Spleen (tissue), 11 donors: ENCODE measurements around the gene EPN2. TPM values are rescaled to one million over a fixed set of nuclear protein-coding genes. Genes with fewer than 3 reads are reported as not detected.
A peak's percentile ranks its signal among the peaks of the same experiment; 100 is the strongest.

Experiments used
- DNase-seq: peaks from one replicate; pipeline ENCODE4 v3.0.0-alpha.2; 2020
- H3K27ac ChIP-seq, 8 donors: fragments of 200-600 bp; sonication (generic) in 7 of 8; 1 replicate in 4 of 8; 2 replicates in 4 of 8; pipeline versions ENCODE4 v1.5.0 to v1.8.0; 2016 to 2021; ENCODE audit warnings: inconsistent platforms in 4 of 8, mild to moderate bottlenecking in 4 of 8, moderate library complexity in 1 of 8
- H3K27me3 ChIP-seq, 7 donors: fragments of 200-600 bp; sonication (generic) in 6 of 7; replicated peaks in 1 of 7; 1 replicate in 4 of 7; 2 replicates in 3 of 7; pipeline versions ENCODE4 v1.5.0 to v1.8.0; 2016 to 2021; ENCODE audit warnings: inconsistent platforms in 3 of 7, mild to moderate bottlenecking in 1 of 7
- H3K36me3 ChIP-seq, 6 donors: fragments of 200-600 bp; sonication (generic) in 5 of 6; 1 replicate in 4 of 6; 2 replicates in 2 of 6; pipeline versions ENCODE4 v1.5.0 to v1.8.0; 2016 to 2021; ENCODE audit warnings: inconsistent platforms in 2 of 6
- H3K4me1 ChIP-seq, 6 donors: fragments of 200-600 bp; sonication (generic) in 5 of 6; 1 replicate in 3 of 6; 2 replicates in 3 of 6; pipeline versions ENCODE4 v1.5.0 to v1.8.0; 2016 to 2021; ENCODE audit warnings: inconsistent platforms in 3 of 6
- H3K4me3 ChIP-seq, 8 donors: fragments of 200-600 bp; sonication (generic) in 7 of 8; 1 replicate in 4 of 8; 2 replicates in 4 of 8; pipeline versions ENCODE4 v1.5.0 to v1.8.0; 2016 to 2021; ENCODE audit warnings: inconsistent platforms in 4 of 8, mild to moderate bottlenecking in 4 of 8, moderate library complexity in 2 of 8
- H3K9me3 ChIP-seq, 8 donors: fragments of 200-600 bp; sonication (generic) in 7 of 8; 1 replicate in 4 of 8; 2 replicates in 4 of 8; pipeline versions ENCODE4 v1.5.0 to v1.8.0; 2016 to 2021; ENCODE audit warnings: inconsistent platforms in 4 of 8
- POLR2A ChIP-seq, 3 donors: fragments of 450-650 bp; IDR thresholded peaks; one replicate each; pipeline ENCODE4 v1.5.1; 2017; ENCODE audit warnings: antibody characterized with exemption in 3 of 3, mild to moderate bottlenecking in 1 of 3
- POLR2AphosphoS5 ChIP-seq, 3 donors: sonication (generic); formaldehyde crosslinking; IDR thresholded peaks; one replicate each; pipeline ENCODE4 v1.5.1; 2017; ENCODE audit warnings: antibody characterized with exemption in 3 of 3
- WGBS, 5 donors: extraction: QIAGEN DNeasy Blood & Tissue Kit in 3 of 5; methylation state at CpG; one replicate each; pipeline versions ENCODE4 v1.1.5 to v1.1.7; 2013 to 2018; 5-methylcytosine and 5-hydroxymethylcytosine counted together
- intact Hi-C: fragments of 100-400 bp; cut with DNase I; formaldehyde crosslinking; loops from one replicate; pipeline ENCODE4 v1.15.0; 2023; ENCODE audit warnings: low total_unique reads
- polyA plus RNA-seq, 3 donors: library from polyadenylated mRNA; stranded (reverse); fragments of 200-250 nt; gene quantifications; one replicate each; pipeline ENCODE4 v1.2.1, GENCODE V29; 2013
- total RNA-seq, 7 donors: library from RNA; depleted of rRNA in 3 of 7; stranded (reverse); fragments of >200 nt in 3 of 7; fragmentation: NEBNext Ultra II Directional in 4 of 7; extraction: Animal tissue kit (Norgen Biotek cat#: 25700) in 4 of 7; gene quantifications; one replicate each; pipeline versions ENCODE4 v1.1.0 to v1.2.1, GENCODE V29; 2016 to 2021
- TF ChIP-seq, protein P1 (sequence below), 11 experiments: fragments of 200-600 bp in 7 of 11; fragments of 450-650 bp in 4 of 11; sonication (generic) in 4 of 11; IDR thresholded peaks in 8 of 11; conservative IDR thresholded peaks in 3 of 11; 1 replicate in 7 of 11; 2 replicates in 4 of 11; pipeline versions ENCODE4 v1.4.0 to v1.8.0; 2016 to 2021; ENCODE audit warnings: antibody characterized with exemption in 11 of 11, inconsistent platforms in 4 of 11, mild to moderate bottlenecking in 1 of 11
- donor health status: healthy with polysubstance abuse.
- donor health status: DM: no; HTN: no; CAD: no; lungs with moderate emphysema.
- donor health status: DM: no; HTN: no; CAD: no.
- donor health status: Bipolar disorder and iron deficiency.
- donor health status: healthy.
- donor health status: DM: no; HTN: no; CAD: no.
- donor health status: DM: yes; HTN: yes; CAD: no.

EPN2 gene
- total and polyA plus RNA-seq, 10 donors: 5.4 to 59.6 (median 31.5) TPM

DNA sequence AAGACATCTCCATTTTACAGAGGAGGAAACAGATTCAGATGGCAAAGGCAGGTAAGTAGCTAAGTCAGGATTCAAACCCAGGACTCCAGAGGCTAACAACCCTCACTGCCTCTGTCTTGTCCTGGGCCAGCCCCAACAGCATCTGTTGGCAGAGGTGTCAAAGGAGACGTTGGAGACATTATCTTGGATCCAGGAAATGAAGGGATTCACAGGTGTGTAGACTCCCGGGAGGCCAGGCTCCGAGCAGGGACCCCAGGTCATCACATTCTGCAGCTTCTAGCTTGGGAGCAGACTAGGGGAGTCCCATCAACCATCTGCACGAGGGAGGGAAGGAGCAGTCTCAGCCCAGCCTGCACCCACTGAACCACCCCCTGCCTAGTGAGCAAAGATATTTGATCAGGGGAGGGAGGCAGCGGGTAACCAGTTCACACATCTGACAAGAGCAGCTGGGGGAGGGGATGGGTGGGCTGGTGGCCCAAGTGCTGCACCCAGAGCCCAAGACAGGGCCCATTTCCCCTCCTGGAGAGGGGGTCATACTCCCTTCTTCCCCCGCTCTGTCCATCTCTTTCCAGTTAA, 126.4 kb downstream of the EPN2 start:
- WGBS, 5 donors: 52 to 62% (median 61%) methylated on average over 6 of the region's 6 CpGs
- H3K4me3 ChIP-seq: no peak overlapping the region
- peaks cover 6 to 19% (median 16%) of the 10 kb centered on the region in 6 donors for H3K4me1 ChIP-seq
- DNase-seq: peak; percentile 64
- no peak for TF ChIP-seq POLR2AphosphoS5 (IDR thresholded peaks at IDR 0.05)
- TF ChIP-seq POLR2A (IDR thresholded peaks at IDR 0.05): no peak
- TF ChIP-seq, protein P1, sequence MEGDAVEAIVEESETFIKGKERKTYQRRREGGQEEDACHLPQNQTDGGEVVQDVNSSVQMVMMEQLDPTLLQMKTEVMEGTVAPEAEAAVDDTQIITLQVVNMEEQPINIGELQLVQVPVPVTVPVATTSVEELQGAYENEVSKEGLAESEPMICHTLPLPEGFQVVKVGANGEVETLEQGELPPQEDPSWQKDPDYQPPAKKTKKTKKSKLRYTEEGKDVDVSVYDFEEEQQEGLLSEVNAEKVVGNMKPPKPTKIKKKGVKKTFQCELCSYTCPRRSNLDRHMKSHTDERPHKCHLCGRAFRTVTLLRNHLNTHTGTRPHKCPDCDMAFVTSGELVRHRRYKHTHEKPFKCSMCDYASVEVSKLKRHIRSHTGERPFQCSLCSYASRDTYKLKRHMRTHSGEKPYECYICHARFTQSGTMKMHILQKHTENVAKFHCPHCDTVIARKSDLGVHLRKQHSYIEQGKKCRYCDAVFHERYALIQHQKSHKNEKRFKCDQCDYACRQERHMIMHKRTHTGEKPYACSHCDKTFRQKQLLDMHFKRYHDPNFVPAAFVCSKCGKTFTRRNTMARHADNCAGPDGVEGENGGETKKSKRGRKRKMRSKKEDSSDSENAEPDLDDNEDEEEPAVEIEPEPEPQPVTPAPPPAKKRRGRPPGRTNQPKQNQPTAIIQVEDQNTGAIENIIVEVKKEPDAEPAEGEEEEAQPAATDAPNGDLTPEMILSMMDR (IDR thresholded peaks at IDR 0.05 in 8 of 11, conservative IDR thresholded peaks at IDR 0.05 in 3 of 11): no peak
- H3K27me3 ChIP-seq: peaks cover 0 to 7% (median 0%) of the 10 kb centered on the region in 7 donors
- no peaks in the 10 kb centered on the region for H3K36me3 ChIP-seq
- H3K9me3 ChIP-seq: no peaks in the 10 kb centered on the region
- peak overlapping the region in 1 of 8 donors; percentile 84 for H3K27ac ChIP-seq
- intact Hi-C loops: loop anchor here (2.0 kb wide), 1 partner anchor 83 kb away; no protein-coding TSS in a partner anchor

DNA sequence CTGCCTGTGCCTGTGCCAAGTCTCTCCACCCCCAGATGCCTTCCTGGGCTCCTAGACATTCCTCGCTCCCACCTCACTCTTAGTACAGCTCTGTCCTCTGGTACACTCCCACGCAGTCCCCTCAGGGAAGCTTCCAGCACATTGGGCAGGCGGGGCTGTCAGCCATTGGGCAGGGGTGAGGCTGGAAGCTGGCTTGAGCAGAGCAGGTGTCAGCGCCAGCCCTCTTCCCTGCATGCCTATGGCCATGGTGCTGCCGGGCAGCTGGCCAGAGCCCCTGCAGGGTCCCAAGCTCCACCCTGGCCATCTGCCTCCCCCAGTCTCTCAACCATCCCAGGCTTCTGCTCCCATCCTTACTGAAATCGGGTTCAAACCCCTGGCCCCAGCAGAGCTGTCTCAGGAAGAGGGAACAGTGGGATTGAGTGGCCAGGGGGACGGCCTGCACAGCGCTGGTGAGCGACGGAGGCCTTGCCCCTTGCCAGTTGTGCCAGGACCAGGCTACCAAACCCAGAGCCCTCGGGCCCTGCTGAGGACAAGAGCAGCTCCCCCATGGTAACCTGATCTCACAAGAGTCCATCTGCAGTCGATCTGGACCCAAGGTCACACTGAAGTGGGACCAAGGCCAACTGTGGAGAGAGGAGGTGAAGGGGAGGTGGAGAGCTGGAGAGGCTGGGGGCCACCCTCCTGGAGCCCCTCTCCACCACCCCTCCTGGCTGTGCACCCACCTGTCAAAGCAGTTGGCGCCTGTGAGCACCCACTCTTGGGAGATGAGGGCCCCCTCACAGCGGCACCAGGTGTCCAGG, 127.7 kb downstream of the EPN2 start:
- H3K4me3 ChIP-seq: no peak overlapping the region
- TF ChIP-seq, protein P1 (IDR thresholded peaks at IDR 0.05 in 8 of 11, conservative IDR thresholded peaks at IDR 0.05 in 3 of 11): no peak
- TF ChIP-seq POLR2AphosphoS5 (IDR thresholded peaks at IDR 0.05): no peak
- TF ChIP-seq POLR2A (IDR thresholded peaks at IDR 0.05): no peak
- peak; percentile 72 for DNase-seq
- H3K36me3 ChIP-seq: no peaks in the 10 kb centered on the region
- H3K9me3 ChIP-seq: no peaks in the 10 kb centered on the region
- peaks cover 6 to 32% (median 25%) of the 10 kb centered on the region in 6 donors for H3K4me1 ChIP-seq
- intact Hi-C loops: no loop called here
- peaks cover 0 to 7% (median 0%) of the 10 kb centered on the region in 7 donors for H3K27me3 ChIP-seq
- 76 to 91% (median 85%) methylated on average over 10 to 14 of the region's 14 CpGs for WGBS, 5 donors
- H3K27ac ChIP-seq: no peak overlapping the region

DNA sequence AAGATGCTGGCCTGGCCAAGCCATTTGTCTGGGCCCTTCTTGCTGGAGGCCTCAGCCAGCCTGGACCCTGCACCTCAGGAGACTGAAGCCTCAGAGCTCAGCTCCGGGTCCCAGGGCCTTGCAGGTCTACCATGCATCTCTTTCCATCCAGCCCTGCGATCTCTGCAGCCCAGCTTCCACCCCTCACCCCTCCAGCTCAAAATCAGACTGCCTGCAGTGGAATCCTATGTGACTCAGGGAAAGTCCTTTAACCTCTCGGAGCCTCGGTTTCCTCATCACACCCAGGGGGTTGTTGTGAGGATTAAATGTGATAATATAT, 128.3 kb downstream of the EPN2 start:
- DNase-seq: no peak

More for the DNA sequence above, 128.3 kb downstream of the EPN2 start:
- H3K36me3 ChIP-seq: no peaks in the 10 kb centered on the region
- TF ChIP-seq POLR2A (IDR thresholded peaks at IDR 0.05): no peak
- TF ChIP-seq POLR2AphosphoS5 (IDR thresholded peaks at IDR 0.05): no peak
- TF ChIP-seq, protein P1 (IDR thresholded peaks at IDR 0.05 in 8 of 11, conservative IDR thresholded peaks at IDR 0.05 in 3 of 11): no peak
- peaks cover 0 to 7% (median 0%) of the 10 kb centered on the region in 7 donors for H3K27me3 ChIP-seq
- peaks cover 10 to 37% (median 31%) of the 10 kb centered on the region in 6 donors for H3K4me1 ChIP-seq
- H3K27ac ChIP-seq: no peak overlapping the region
- 85 to 96% (median 93%) methylated on average over 4 of the region's 4 CpGs for WGBS, 5 donors
- no peak overlapping the region for H3K4me3 ChIP-seq
- no peaks in the 10 kb centered on the region for H3K9me3 ChIP-seq
- intact Hi-C loops: no loop called here
